PFSK-1 (cell line): ENCODE results near the gene TOGARAM1.

Source experiments
- FOXP2 ChIP-seq: optimal IDR thresholded peaks from 2 replicates; pipeline ENCODE3; 2011; ENCODE audit warnings: borderline replicate concordance, control low read depth, inconsistent platforms; ENCODE audit not compliant: insufficient read depth; ENCODE audit errors: extremely low read length, extremely low read depth
- POLR2AphosphoS5 ChIP-seq: IDR thresholded peaks from 2 replicates; pipeline ENCODE4 v1.6.1; 2012; ENCODE audit warnings: low read depth, mild to moderate bottlenecking, control low read depth, low read length, moderate library complexity
- REST ChIP-seq, 2 experiments: IDR thresholded peaks; 2 replicates each; pipeline versions ENCODE4 v1.6.1 to v1.8.0; 2011 to 2012; ENCODE audit warnings: low read depth in 2 of 2, low read length in 2 of 2, control low read depth in 1 of 2, inconsistent platforms in 1 of 2, mild to moderate bottlenecking in 1 of 2, moderate library complexity in 1 of 2; ENCODE audit not compliant: insufficient read depth in 1 of 2
- SIN3A ChIP-seq: IDR thresholded peaks from 2 replicates; pipeline ENCODE4 v1.6.1; 2012; ENCODE audit warnings: mild to moderate bottlenecking, low read length, moderate library complexity, borderline replicate concordance; ENCODE audit not compliant: insufficient read depth
- TAF1 ChIP-seq: IDR thresholded peaks from 2 replicates; pipeline ENCODE4 v1.6.1; 2012; ENCODE audit warnings: low read length, control low read depth, borderline replicate concordance; ENCODE audit not compliant: insufficient read depth

Gene TOGARAM1

GRCh38 chr14:44962334-44963043 lies 499 bp downstream of the TOGARAM1 start:
- TF ChIP-seq SIN3A (no peak; the same call in 1 of the 2 replicates), POLR2AphosphoS5 (no peak), FOXP2 (no peak), REST (IDR thresholded peaks at IDR 0.05; ENCODE audit: insufficient read depth in 1 of 2, low read depth in 2 of 2, low read length in 2 of 2) (no peak)

GRCh38 chr14:44963044-44963528 lies 1.1 kb downstream of the TOGARAM1 start:
- TF ChIP-seq REST (IDR thresholded peaks at IDR 0.05; ENCODE audit: insufficient read depth in 1 of 2, low read depth in 2 of 2, low read length in 2 of 2) (no peak), TAF1 (no peak), POLR2AphosphoS5 (no peak), SIN3A (no peak), FOXP2 (no peak)

GRCh38 chr14:44963775-44964380 lies 1.9 kb downstream of the TOGARAM1 start:
- TF ChIP-seq SIN3A (no peak), TAF1 (no peak)

- TF ChIP-seq REST (IDR thresholded peaks at IDR 0.05; ENCODE audit: insufficient read depth in 1 of 2, low read depth in 2 of 2, low read length in 2 of 2) (no peak), SIN3A (no peak), TAF1 (no peak), FOXP2 (no peak), POLR2AphosphoS5 (no peak)
Observed at GRCh38 chr14:44966601-44967336, 4.8 kb downstream of the TOGARAM1 start.

- TF ChIP-seq FOXP2 (no peak), SIN3A (no peak), POLR2AphosphoS5 (no peak), TAF1 (no peak), REST (IDR thresholded peaks at IDR 0.05; ENCODE audit: insufficient read depth in 1 of 2, low read depth in 2 of 2, low read length in 2 of 2) (no peak)
Observed at GRCh38 chr14:44968714-44969113, 6.7 kb downstream of the TOGARAM1 start.
